Heart left ventricle (tissue), 13 donors: Measurements from ENCODE around the gene C4BPA.

Experiments used
- POLR2A ChIP-seq, 2 donors: fragments of 450-650 bp; IDR thresholded peaks; one replicate each; pipeline ENCODE4 v1.6.1; 2017; ENCODE audit warnings: antibody characterized with exemption in 2 of 2, mild to moderate bottlenecking in 2 of 2, moderate library complexity in 2 of 2
- TF ChIP-seq, protein P1 (sequence below), 12 donors: fragments of 200-600 bp; sonication (generic) in 4 of 12; IDR thresholded peaks; one replicate each; pipeline versions ENCODE4 v1.5.0 to v1.8.0; 2018 to 2022; ENCODE audit warnings: antibody characterized with exemption in 12 of 12, mild to moderate bottlenecking in 5 of 12
- donor health status: ischemic (EF 13 %, LVEDD 7.1; RV severe dilation, severe dysfunction).
- donor health status: DM: no; HTN: yes; CAD: no.
- donor health status: DM: no; HTN: no; CAD: no.
- donor health status: ischemic (EF 25% LVEDD 6.9; RV normal size, moderate dysfunction).
- donor health status: ischemic (EF 25% LVEDD 5.7; RV mildly dilated, moderate dysfunction).
- donor health status: ischemic (EF 35%, LVEDD 5.7; RV mildly dilated, moderate dysfunction).
- donor health status: nonischemic (EF 11% LVEDD 7.7; RV severe dilation, severe dysfunction).
- donor health status: DM: yes; HTN: yes; CAD: no.
- donor health status: PGD.
- donor health status: ischemic (EF 29% LVEDD 5.4; RV normal size, mild dysfunction).
- donor health status: nonischemic (EF 23%, LVEDD 6.1; RV moderate dilation, normal function).

DNA sequence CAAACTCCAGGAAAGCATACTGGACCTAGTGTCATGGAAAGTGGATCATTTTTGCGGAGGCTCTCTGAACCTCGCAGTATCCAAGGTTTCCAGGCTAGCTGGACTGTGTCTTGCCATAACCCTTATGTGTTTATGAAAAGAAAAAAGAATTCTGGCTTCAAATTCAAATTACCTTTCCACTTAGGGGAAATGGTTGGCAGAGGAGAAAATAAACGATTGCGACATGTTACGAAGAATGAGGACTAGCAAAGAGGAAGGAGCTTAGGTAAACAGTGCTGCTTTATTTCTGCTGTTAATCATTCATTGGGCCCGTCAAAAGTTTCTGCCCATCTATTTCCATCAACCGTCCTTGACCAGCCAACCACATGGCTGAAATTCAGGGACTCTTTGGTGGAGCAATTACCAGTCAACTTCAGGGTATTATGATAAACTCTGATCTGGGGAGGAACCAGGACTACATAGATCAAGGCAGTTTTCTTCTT lies at the start of gene C4BPA:
- TF ChIP-seq POLR2A (IDR thresholded peaks at IDR 0.05): no peak
- TF ChIP-seq, protein P1, sequence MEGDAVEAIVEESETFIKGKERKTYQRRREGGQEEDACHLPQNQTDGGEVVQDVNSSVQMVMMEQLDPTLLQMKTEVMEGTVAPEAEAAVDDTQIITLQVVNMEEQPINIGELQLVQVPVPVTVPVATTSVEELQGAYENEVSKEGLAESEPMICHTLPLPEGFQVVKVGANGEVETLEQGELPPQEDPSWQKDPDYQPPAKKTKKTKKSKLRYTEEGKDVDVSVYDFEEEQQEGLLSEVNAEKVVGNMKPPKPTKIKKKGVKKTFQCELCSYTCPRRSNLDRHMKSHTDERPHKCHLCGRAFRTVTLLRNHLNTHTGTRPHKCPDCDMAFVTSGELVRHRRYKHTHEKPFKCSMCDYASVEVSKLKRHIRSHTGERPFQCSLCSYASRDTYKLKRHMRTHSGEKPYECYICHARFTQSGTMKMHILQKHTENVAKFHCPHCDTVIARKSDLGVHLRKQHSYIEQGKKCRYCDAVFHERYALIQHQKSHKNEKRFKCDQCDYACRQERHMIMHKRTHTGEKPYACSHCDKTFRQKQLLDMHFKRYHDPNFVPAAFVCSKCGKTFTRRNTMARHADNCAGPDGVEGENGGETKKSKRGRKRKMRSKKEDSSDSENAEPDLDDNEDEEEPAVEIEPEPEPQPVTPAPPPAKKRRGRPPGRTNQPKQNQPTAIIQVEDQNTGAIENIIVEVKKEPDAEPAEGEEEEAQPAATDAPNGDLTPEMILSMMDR (IDR thresholded peaks at IDR 0.05): no peak
